ENCODE data around the gene EPHB2.

DNA sequence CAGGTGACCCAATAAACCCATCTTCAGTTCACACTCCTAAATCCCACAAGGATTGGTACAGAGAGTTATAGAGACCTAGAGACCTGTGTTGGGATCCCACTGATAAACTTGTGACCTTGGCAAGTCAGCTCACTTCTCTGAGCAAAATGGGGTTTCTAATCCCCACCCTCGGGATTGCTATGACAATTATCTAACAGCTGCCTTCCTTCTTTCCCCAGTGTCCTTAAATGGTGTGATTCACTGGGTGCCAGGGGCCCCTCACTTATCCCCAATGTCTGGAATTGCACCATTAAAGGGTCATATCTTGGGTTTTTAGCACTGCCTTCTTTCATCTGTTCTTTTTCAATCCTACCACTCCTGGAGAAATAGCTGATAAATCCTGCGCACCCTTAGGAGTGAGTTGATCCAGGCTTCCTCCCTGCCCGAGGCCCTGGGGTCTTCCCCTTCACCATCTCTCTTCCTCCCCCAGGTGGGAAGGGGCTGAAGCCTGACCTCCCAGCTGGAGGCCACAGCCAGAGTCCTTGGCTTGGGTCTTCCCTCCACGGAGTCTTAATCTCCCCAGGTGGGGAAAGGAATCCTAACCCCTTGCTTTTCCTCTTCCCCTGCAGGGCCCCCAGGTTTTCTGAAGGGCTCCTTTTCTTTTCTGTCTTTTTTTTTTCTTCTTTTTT, 222.3 kb downstream of the EPHB2 start:
- TF ChIP-seq, protein P1, sequence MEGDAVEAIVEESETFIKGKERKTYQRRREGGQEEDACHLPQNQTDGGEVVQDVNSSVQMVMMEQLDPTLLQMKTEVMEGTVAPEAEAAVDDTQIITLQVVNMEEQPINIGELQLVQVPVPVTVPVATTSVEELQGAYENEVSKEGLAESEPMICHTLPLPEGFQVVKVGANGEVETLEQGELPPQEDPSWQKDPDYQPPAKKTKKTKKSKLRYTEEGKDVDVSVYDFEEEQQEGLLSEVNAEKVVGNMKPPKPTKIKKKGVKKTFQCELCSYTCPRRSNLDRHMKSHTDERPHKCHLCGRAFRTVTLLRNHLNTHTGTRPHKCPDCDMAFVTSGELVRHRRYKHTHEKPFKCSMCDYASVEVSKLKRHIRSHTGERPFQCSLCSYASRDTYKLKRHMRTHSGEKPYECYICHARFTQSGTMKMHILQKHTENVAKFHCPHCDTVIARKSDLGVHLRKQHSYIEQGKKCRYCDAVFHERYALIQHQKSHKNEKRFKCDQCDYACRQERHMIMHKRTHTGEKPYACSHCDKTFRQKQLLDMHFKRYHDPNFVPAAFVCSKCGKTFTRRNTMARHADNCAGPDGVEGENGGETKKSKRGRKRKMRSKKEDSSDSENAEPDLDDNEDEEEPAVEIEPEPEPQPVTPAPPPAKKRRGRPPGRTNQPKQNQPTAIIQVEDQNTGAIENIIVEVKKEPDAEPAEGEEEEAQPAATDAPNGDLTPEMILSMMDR (IDR thresholded peaks at IDR 0.05; ENCODE audit: low read depth, low read length) = no peak
- TF ChIP-seq POLR2A (IDR thresholded peaks at IDR 0.05; ENCODE audit: extremely low read depth, insufficient read length) = no peak
- TF ChIP-seq, protein P2, sequence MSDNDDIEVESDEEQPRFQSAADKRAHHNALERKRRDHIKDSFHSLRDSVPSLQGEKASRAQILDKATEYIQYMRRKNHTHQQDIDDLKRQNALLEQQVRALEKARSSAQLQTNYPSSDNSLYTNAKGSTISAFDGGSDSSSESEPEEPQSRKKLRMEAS (IDR thresholded peaks at IDR 0.05; ENCODE audit: low read depth, low read length) = no peak
